ENCODE measurements around the gene FAM168B.

GRCh38 chr2:131105950-131106801 is 12.9 kb upstream of the FAM168B start:
- peak; percentile 30; the same call in 1 of the 2 replicates for TF ChIP-seq POLR2AphosphoS5 (IDR thresholded peaks at IDR 0.05; ENCODE audit: low read length)
- no peak for TF ChIP-seq REST (IDR thresholded peaks at IDR 0.05; ENCODE audit: low read depth, low read length)
- no peak for TF ChIP-seq ZNF274 (IDR thresholded peaks at IDR 0.05; ENCODE audit: insufficient read depth, insufficient read length)
- TF ChIP-seq CTCF (IDR thresholded peaks at IDR 0.05 in 2 of 3, conservative IDR thresholded peaks at IDR 0.05 in 1 of 3; ENCODE audit: control insufficient read depth in 2 of 3, extremely low read depth in 1 of 3, insufficient read depth in 1 of 3, low read depth in 3 of 3, low read length in 3 of 3) = no peak
- no peak for TF ChIP-seq POLR2A (IDR thresholded peaks at IDR 0.05; ENCODE audit: low read depth, low read length)
- TF ChIP-seq PML (IDR thresholded peaks at IDR 0.05; ENCODE audit: low read length) = no peak
- no peak for TF ChIP-seq SP1 (IDR thresholded peaks at IDR 0.05; ENCODE audit: low read depth, low read length)
- TF ChIP-seq ATF2 (IDR thresholded peaks at IDR 0.05; ENCODE audit: low read length) = no peak
- TF ChIP-seq BCL11A (IDR thresholded peaks at IDR 0.05; ENCODE audit: low read depth, low read length) = no peak
